Cardiac fibroblast (primary cell): ENCODE results near the gene PTGFRN.
"Not testable (repeated sequence)": the region's sequence is repeated elsewhere in the genome, so short reads cannot be mapped to it uniquely, and the experiment has no call there.

Experiments
- DNase-seq, 2 donors: peaks; one replicate each; pipeline versions ENCODE4 v3.0.0 to v3.0.0-alpha.2; 2010; ENCODE audit warnings: low read depth in 2 of 2
- H3K4me3 ChIP-seq, 2 donors: replicated peaks in 1 of 2; 1 replicate in 1 of 2; 2 replicates in 1 of 2; pipeline ENCODE4 v1.5.1; 2011; ENCODE audit warnings: low read depth in 2 of 2, low read length in 2 of 2, mild to moderate bottlenecking in 2 of 2, moderate library complexity in 1 of 2
- TF ChIP-seq, protein P1 (sequence below): IDR thresholded peaks from one replicate; pipeline ENCODE4 v1.5.1; 2011; ENCODE audit warnings: low read depth, mild to moderate bottlenecking, low read length, inconsistent platforms

The PTGFRN gene

DNA sequence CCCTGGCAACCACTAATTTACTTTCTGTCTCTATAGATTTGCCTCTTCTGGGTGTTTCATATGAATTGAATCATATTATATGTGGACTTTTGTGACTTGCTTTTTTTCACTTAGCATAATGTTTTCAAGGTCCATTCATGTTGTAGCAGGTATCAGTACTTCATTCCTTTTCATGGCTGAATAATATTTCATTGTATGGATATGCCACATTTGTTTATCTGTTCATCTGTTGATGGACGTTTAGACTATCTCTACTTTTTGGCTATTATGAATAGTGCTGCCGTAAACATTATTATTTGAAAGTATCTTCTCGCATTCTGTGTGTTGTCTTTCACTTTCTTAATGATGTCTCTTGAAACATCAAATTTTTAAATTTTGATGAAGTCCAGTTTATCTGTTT, 59.0 kb downstream of the PTGFRN start:
- TF ChIP-seq, protein P1, sequence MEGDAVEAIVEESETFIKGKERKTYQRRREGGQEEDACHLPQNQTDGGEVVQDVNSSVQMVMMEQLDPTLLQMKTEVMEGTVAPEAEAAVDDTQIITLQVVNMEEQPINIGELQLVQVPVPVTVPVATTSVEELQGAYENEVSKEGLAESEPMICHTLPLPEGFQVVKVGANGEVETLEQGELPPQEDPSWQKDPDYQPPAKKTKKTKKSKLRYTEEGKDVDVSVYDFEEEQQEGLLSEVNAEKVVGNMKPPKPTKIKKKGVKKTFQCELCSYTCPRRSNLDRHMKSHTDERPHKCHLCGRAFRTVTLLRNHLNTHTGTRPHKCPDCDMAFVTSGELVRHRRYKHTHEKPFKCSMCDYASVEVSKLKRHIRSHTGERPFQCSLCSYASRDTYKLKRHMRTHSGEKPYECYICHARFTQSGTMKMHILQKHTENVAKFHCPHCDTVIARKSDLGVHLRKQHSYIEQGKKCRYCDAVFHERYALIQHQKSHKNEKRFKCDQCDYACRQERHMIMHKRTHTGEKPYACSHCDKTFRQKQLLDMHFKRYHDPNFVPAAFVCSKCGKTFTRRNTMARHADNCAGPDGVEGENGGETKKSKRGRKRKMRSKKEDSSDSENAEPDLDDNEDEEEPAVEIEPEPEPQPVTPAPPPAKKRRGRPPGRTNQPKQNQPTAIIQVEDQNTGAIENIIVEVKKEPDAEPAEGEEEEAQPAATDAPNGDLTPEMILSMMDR, result no peak
- no peak for DNase-seq
- no peak overlapping the region for H3K4me3 ChIP-seq

DNA sequence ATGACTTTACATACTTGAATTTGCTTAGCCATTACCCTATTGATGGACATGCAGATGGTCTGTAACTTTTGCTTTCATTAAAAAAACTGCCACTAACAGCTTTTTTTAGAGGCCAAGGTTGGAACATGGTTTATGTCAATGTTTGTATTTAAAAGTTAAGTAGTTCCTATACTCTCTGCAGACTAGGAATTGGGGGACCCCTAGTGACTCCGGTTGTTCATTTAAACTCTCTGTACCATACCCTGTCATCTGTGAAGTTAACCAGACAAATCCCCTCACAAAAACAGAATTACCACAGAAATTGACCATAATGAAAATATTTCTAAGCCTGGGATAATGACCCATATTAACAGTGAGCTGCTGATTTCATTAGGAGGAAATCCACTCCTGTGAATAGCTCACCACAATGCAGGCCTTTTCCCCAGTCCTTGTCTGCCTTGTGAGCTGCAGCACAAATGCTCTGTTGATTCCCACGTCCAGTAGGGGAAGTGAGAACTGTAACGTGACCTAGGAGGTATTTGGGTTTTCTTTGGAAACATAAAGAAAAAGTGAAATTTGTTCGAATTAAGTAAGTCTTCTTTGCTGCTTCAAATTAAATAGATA, 61.6 kb downstream of the PTGFRN start:
- no peak for DNase-seq
- TF ChIP-seq, protein P1, result no peak
- no peak overlapping the region for H3K4me3 ChIP-seq

DNA sequence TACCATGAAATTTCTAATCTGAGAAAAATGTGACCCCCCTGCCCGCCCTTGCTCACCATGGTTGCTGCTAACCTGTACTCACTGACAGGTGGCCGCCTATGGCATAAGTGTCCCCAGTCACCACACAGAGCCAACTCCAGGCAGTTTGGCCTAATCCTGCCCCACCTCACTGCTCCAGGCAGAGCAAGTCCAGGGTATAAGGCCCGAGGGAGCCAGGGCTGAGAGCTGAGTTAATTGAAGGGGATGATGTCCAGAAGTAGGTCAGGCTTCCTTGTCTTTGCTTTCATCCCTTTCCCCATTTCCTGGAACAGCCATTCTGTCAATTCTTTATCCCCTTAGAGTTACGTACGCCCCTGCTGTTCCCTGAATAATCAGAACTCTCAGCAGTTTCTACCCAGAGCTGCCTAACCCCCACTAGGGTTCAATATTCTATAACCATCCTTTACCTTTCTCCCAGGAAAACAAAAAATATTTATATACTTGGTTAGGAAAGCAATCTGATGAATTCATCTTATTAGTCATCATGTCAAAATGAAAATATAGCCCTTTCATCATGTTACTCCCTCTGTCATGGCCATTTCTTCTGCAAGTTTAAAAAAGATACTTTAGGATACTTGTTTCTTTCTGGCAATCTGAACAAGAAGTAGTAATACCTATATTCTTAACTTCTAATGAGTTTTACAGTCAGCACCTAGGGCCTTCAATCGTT, 62.4 kb downstream of the PTGFRN start:
- DNase-seq, result peak in 1 of 2 donors; percentile 50
- TF ChIP-seq, protein P1, result no peak
- no peak overlapping the region for H3K4me3 ChIP-seq

DNA sequence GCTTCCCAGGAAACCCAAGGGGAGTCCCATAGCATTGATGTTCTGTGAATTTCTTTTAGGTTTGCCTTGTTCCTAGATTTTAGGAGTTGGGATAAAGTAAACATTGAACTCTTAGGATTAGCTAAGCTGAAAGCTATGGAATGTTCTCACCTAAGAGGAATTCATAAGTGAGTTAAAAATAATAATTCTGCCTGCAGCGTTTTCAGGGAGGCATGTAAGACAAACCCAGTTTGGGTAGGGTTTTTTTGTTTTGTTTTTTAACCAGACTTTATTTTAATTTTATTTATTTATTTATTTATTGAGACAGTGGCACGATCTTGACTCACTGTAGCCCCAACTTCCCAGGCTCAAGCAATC, 62.9 kb downstream of the PTGFRN start:
- DNase-seq, result peak in 1 of 2 donors; percentile 38
- no peak overlapping the region for H3K4me3 ChIP-seq
- TF ChIP-seq, protein P1, result no peak

DNA sequence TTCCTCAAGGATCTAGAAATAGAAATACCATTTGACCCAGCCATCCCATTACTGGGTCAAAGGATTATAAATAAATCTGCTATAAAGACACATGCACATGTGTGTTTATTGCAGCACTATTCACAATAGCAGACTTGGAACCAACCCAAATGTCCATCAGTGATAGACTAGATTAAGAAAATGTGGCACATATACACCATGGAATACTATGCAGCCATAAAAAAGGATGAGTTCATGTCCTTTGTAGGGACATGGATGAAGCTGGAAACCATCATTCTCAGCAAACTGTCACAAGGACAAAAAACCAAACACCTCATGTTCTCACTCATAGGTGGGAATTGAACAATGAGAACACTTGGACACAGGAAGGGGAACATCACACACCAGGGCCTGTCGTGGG, 70.6 kb downstream of the PTGFRN start:
- DNase-seq, H3K4me3 ChIP-seq: not testable (repeated sequence)

DNA sequence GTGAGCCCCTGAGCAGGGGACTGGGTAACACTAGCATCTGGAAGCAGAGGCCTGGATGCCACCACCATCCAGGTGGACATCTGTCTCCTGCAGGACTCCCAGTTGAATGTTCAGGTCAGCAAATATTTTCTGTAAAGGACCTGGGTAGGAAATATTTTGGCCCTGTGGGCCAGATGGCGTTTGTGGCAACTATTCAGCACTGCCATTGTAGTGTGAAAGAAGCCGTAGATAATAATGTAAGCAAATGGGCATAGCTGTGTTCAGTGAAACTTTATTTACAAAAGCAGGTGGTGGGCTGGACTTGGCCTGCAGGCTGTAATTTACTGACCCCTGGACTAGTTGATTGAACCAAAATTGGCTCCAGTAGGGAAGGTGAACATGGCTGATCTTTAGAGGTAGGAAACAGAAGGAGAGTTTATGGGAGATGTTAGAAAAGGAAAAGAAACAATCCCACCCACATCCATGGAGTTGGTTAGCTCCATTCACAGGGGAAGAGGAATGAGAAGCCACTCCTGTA, 71.9 kb downstream of the PTGFRN start:
- no peak overlapping the region for H3K4me3 ChIP-seq
- no peak for DNase-seq
- TF ChIP-seq, protein P1, result no peak

DNA sequence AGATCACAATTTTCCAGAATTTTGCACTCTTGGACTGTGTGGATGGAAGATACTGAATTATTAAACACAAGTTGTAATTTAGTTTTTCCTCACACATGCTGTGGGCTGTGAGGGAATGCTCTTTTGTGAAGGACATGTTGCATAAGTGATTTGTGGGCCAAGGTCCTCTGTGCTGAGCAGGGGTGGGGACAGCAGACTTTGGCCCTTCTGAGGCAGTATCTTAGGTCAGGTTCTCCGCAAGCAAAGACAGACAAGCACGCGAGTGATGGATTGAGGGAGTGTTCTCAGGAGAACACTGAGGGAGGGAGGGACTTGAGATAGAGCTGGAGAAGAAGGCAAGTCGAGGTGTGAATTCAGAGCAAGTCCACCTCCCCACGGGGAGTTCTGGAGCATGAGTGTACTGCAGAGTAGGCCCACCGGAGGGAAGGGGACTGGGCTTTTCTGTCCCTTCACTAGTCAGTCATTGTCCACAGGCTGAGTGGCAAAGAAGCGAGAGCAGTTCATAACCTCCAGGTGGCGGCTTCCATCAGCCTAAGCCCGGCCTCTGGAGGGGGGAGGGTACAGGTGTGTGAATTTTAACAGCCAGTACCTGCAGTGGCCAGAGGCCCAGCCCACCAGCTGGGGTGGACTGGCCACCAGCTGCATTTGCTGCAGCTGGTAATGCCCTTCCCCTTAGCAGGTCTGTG, 72.7 kb downstream of the PTGFRN start:
- TF ChIP-seq, protein P1, result no peak
- no peak overlapping the region for H3K4me3 ChIP-seq
- no peak for DNase-seq
